ENCODE results near the gene ATP6AP2.

DNA sequence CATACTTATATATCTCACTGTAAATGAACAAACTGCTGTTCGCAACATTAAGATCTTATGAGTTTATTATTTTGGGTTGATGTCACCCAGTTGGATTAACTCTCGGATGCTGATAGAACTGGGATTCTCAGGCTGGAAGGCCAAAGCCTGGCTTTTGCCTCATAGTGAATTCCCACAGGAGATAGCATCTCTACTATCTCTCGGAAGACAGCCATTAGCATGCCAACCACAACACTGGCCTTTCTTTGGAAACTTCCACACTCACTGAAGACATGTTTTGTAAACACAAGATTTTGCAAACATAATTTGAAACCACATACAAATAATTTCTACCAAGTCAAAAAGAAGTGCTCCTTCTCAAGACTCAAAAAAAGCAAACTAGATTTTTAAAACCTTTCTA, 4.5 kb upstream of the ATP6AP2 start:
- TF ChIP-seq, protein P1, sequence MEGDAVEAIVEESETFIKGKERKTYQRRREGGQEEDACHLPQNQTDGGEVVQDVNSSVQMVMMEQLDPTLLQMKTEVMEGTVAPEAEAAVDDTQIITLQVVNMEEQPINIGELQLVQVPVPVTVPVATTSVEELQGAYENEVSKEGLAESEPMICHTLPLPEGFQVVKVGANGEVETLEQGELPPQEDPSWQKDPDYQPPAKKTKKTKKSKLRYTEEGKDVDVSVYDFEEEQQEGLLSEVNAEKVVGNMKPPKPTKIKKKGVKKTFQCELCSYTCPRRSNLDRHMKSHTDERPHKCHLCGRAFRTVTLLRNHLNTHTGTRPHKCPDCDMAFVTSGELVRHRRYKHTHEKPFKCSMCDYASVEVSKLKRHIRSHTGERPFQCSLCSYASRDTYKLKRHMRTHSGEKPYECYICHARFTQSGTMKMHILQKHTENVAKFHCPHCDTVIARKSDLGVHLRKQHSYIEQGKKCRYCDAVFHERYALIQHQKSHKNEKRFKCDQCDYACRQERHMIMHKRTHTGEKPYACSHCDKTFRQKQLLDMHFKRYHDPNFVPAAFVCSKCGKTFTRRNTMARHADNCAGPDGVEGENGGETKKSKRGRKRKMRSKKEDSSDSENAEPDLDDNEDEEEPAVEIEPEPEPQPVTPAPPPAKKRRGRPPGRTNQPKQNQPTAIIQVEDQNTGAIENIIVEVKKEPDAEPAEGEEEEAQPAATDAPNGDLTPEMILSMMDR (IDR thresholded peaks at IDR 0.05): no peak
- no peak for TF ChIP-seq POLR2AphosphoS5 (IDR thresholded peaks at IDR 0.05)
- no peak for TF ChIP-seq POLR2A (IDR thresholded peaks at IDR 0.05)
